ENCODE results near the gene CAVIN1. TPM values are rescaled to one million over a fixed set of nuclear protein-coding genes. Genes with fewer than 3 reads are reported as not detected.

The CAVIN1 gene
- polyA plus RNA-seq, 2 donors: 40.0 to 60.4 TPM

DNA sequence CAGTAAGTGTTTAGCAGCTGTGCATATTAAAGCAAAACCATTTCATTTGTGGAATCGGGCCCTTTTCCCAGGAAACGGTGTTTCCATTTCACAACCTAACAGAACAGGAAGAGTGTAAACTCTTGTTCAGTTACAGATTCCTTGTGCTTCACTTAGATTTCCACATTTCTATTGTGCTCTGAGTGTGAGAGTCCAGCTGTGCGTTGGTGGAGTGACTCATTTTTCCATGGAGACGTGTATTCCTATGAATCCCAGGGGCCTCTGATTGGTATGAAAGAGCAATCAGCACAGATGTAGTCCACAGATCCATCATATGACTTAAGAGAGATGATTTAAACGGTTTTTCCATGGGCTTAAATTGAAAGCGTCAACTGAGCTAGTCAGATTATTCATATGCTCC, 13.3 kb upstream of the CAVIN1 start:
- Histone ChIP-seq H3K9me3 (ENCODE audit: control insufficient read depth in 2 of 2, insufficient read depth in 1 of 2, low read depth in 1 of 2, low read length in 1 of 2) (no peaks in the 10 kb centered on the region), H3K4me1 (ENCODE audit: control insufficient read depth in 2 of 2, insufficient read depth in 2 of 2, low read length in 1 of 2) (no peaks in the 10 kb centered on the region), H3K27ac (ENCODE audit: low read depth in 2 of 2, low read length in 1 of 2) (peak overlapping the region in 1 of 2 donors; percentile 49), H3K4me3 (ENCODE audit: low read depth in 1 of 2, low read length in 2 of 2) (no peak overlapping the region), H3K27me3 (ENCODE audit: control insufficient read depth in 1 of 2, insufficient read depth in 2 of 2, low read length in 2 of 2) (no peaks in the 10 kb centered on the region), H3K36me3 (ENCODE audit: control insufficient read depth in 2 of 2, insufficient read depth in 2 of 2, low read length in 1 of 2) (no peaks in the 10 kb centered on the region)
- WGBS, 2 donors: 43 to 63% methylated on average over 6 of the region's 6 CpGs

DNA sequence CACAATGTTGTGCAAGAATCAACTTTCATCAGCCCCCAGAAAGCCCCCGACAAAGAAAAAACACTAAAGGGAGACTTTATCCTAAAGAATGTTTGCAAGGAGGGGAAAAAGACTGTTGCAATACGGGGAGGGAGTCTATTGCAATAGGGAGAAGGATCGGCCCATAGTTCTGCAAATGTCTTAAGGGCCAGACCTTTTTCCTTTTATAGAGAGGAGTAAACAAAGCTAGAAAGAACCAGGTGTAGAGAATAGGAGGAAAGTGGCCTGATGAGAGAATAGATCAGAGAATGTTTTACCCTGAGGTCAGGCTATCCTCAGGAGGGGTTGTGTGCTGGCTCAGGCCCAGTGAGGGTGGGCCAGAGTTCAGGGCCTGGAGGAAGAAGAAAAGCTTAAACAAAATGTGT, 8.7 kb upstream of the CAVIN1 start:
- Histone ChIP-seq H3K9me3 (ENCODE audit: control insufficient read depth in 2 of 2, insufficient read depth in 1 of 2, low read depth in 1 of 2, low read length in 1 of 2) (no peaks in the 10 kb centered on the region), H3K4me3 (ENCODE audit: low read depth in 1 of 2, low read length in 2 of 2) (no peak overlapping the region), H3K27me3 (ENCODE audit: control insufficient read depth in 1 of 2, insufficient read depth in 2 of 2, low read length in 2 of 2) (no peaks in the 10 kb centered on the region), H3K4me1 (ENCODE audit: control insufficient read depth in 2 of 2, insufficient read depth in 2 of 2, low read length in 1 of 2) (peaks cover 0 to 5% of the 10 kb centered on the region in 2 donors), H3K36me3 (ENCODE audit: control insufficient read depth in 2 of 2, insufficient read depth in 2 of 2, low read length in 1 of 2) (no peaks in the 10 kb centered on the region), H3K27ac (ENCODE audit: low read depth in 2 of 2, low read length in 1 of 2) (no peak overlapping the region)
- WGBS, 2 donors: 41 to 44% methylated on average over 3 of the region's 3 CpGs

DNA sequence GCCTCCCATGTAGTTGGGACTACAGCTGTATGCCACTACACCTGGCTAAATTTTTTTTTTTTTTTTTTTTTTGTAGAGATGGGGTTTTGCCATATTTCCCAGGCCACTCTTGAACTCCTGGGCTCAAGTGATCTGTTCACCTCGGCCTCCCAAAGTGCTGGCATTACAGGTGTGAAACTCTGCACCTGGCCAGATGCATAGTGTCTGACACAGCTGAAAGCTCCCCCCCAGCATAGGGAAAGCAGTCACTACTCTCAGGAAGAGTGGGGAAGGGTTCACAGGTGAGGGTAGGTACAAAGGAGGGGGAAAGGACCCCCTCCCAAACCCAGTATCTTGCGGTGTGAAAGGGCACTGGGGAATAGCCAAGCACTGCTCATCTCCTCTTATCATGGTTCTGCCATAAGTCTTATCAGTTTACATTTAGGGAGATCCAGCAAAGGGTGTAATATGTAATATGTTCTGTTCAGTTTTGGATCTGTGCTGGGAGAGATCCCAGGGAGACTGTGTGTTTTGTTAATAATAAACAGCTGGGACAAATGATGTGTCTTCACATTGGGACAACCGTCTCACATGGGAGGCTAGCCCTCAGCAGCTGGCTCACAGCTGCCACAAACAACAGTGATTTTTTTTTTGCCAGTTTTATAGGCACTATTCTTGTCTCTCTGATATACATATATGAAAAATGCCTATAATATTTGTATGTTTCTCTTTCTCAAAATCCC, 6.8 kb upstream of the CAVIN1 start:
- peaks cover 1 to 5% of the 10 kb centered on the region in 2 donors for H3K4me1 ChIP-seq (ENCODE audit: control insufficient read depth in 2 of 2, insufficient read depth in 2 of 2, low read length in 1 of 2)
- H3K36me3 ChIP-seq (ENCODE audit: control insufficient read depth in 2 of 2, insufficient read depth in 2 of 2, low read length in 1 of 2): no peaks in the 10 kb centered on the region
- no peaks in the 10 kb centered on the region for H3K27me3 ChIP-seq (ENCODE audit: control insufficient read depth in 1 of 2, insufficient read depth in 2 of 2, low read length in 2 of 2)
- no peak overlapping the region for H3K4me3 ChIP-seq (ENCODE audit: low read depth in 1 of 2, low read length in 2 of 2)
- peak overlapping the region in 1 of 2 donors; percentile 49 for H3K27ac ChIP-seq (ENCODE audit: low read depth in 2 of 2, low read length in 1 of 2)
- 57 to 73% methylated on average over 3 of the region's 3 CpGs for WGBS, 2 donors
- no peaks in the 10 kb centered on the region for H3K9me3 ChIP-seq (ENCODE audit: control insufficient read depth in 2 of 2, insufficient read depth in 1 of 2, low read depth in 1 of 2, low read length in 1 of 2)

DNA sequence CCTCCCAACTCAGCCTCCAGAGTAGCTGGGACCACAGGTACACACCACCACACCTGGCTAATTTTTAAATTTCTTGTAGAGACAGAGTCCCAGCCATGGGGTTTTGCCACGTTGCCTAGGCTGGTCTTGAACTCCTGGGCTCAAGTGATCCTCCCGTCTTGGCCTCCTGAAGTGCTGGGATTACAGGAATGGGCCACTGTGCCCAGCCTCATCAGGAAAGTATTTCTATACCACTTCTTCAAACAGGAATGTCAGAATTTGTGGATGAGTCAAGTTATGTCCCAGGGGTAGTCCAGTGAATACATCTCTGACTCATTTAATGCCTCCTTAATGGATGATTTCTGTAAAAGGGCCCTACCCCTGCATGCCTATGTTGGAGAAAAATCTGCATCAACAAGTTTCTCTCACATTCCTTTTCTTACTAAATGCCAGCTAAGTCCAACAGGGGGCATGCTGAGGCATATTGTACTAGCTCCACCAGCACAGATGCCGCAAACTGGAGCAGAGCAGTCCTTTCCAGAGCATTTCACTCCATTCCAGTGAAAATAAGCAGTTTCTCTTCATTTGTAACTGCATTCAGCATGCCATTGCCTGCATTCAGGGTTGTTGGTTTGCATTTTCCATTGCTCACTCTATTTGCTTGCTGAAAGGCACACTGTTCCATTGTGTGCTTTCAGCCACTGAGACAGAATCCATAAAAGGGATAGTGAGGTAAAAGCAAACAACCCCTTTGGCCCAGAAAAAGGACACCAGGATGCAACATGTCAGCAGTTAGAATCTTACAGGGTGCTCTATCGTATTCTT, 5.3 kb upstream of the CAVIN1 start:
- peak overlapping the region; percentile 75 to 89 for H3K27ac ChIP-seq (ENCODE audit: low read depth in 2 of 2, low read length in 1 of 2)

DNA sequence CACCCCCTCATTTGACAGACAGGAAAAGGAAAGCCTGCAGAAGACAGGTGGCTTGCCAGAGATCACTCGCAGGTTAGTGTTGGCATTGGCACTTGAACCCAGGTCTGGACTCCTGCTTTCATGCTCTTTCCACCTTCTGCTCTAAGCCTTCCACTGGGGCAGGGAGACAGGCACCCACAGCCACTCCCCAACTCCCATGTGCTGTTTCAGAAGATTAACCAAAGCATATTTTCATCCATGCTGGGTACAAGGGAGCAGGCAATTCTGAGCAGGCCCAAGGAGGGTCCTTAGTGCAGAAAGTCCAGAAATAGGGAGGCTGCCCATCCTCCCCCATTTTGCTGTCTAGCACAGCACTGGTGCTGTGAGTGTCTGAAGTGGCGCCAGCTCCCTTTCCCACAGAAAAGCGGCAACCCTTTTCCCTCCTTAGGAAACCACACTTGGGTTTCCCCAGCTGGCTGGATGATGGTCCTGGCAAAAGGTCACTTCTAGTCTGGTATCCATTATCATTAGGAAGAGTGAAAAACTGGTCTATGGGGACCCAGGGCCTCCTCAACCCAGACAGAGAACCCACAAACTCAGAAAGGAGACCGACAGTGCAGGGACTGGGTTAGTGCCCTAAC, 2.0 kb upstream of the CAVIN1 start:
- H3K36me3 ChIP-seq (ENCODE audit: control insufficient read depth in 2 of 2, insufficient read depth in 2 of 2, low read length in 1 of 2): no peaks in the 10 kb centered on the region
- no peaks in the 10 kb centered on the region for H3K27me3 ChIP-seq (ENCODE audit: control insufficient read depth in 1 of 2, insufficient read depth in 2 of 2, low read length in 2 of 2)
- H3K4me1 ChIP-seq (ENCODE audit: control insufficient read depth in 2 of 2, insufficient read depth in 2 of 2, low read length in 1 of 2): peaks cover 5 to 6% of the 10 kb centered on the region in 2 donors
- WGBS, 2 donors: 59 to 73% methylated on average over 4 of the region's 4 CpGs
- no peaks in the 10 kb centered on the region for H3K9me3 ChIP-seq (ENCODE audit: control insufficient read depth in 2 of 2, insufficient read depth in 1 of 2, low read depth in 1 of 2, low read length in 1 of 2)
- no peak overlapping the region for H3K4me3 ChIP-seq (ENCODE audit: low read depth in 1 of 2, low read length in 2 of 2)
- peak overlapping the region in 1 of 2 donors; percentile 40 for H3K27ac ChIP-seq (ENCODE audit: low read depth in 2 of 2, low read length in 1 of 2)

More for the DNA sequence above, 5.3 kb upstream of the CAVIN1 start:
- peaks cover 2 to 5% of the 10 kb centered on the region in 2 donors for H3K4me1 ChIP-seq (ENCODE audit: control insufficient read depth in 2 of 2, insufficient read depth in 2 of 2, low read length in 1 of 2)
- H3K4me3 ChIP-seq (ENCODE audit: low read depth in 1 of 2, low read length in 2 of 2): peak overlapping the region in 1 of 2 donors; percentile 10
- H3K9me3 ChIP-seq (ENCODE audit: control insufficient read depth in 2 of 2, insufficient read depth in 1 of 2, low read depth in 1 of 2, low read length in 1 of 2): no peaks in the 10 kb centered on the region
- WGBS, 2 donors: 18 to 33% methylated on average over 4 of the region's 4 CpGs
- no peaks in the 10 kb centered on the region for H3K27me3 ChIP-seq (ENCODE audit: control insufficient read depth in 1 of 2, insufficient read depth in 2 of 2, low read length in 2 of 2)
- H3K36me3 ChIP-seq (ENCODE audit: control insufficient read depth in 2 of 2, insufficient read depth in 2 of 2, low read length in 1 of 2): no peaks in the 10 kb centered on the region

DNA sequence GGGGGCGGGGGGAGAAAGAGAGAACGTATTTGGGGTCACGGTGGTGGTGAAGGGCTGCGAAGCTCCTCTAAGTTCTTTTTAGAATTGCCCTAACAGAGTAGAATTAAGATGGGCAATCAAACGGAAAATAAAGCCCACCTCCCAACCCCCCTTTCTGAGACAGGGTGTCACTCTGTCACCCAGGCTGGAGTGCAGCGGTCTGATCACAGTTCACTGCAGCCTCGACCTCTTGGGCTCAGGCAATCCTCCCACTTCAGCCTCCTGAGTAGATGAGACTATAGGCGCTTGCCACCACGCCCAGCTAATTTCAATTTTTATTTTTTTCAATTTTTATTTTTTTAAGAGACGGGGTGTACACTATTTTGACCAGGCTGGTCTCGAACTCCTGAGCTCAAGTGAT, 710 bp upstream of the CAVIN1 start:
- Histone ChIP-seq H3K4me3 (ENCODE audit: low read depth in 1 of 2, low read length in 2 of 2) (peak overlapping the region in 1 of 2 donors; percentile 75), H3K9me3 (ENCODE audit: control insufficient read depth in 2 of 2, insufficient read depth in 1 of 2, low read depth in 1 of 2, low read length in 1 of 2) (no peaks in the 10 kb centered on the region), H3K27ac (ENCODE audit: low read depth in 2 of 2, low read length in 1 of 2) (peak overlapping the region; percentile 52 to 95), H3K27me3 (ENCODE audit: control insufficient read depth in 1 of 2, insufficient read depth in 2 of 2, low read length in 2 of 2) (no peaks in the 10 kb centered on the region), H3K4me1 (ENCODE audit: control insufficient read depth in 2 of 2, insufficient read depth in 2 of 2, low read length in 1 of 2) (peaks cover 5 to 6% of the 10 kb centered on the region in 2 donors), H3K36me3 (ENCODE audit: control insufficient read depth in 2 of 2, insufficient read depth in 2 of 2, low read length in 1 of 2) (no peaks in the 10 kb centered on the region)
- 58 to 62% methylated on average over 11 of the region's 11 CpGs for WGBS, 2 donors

DNA sequence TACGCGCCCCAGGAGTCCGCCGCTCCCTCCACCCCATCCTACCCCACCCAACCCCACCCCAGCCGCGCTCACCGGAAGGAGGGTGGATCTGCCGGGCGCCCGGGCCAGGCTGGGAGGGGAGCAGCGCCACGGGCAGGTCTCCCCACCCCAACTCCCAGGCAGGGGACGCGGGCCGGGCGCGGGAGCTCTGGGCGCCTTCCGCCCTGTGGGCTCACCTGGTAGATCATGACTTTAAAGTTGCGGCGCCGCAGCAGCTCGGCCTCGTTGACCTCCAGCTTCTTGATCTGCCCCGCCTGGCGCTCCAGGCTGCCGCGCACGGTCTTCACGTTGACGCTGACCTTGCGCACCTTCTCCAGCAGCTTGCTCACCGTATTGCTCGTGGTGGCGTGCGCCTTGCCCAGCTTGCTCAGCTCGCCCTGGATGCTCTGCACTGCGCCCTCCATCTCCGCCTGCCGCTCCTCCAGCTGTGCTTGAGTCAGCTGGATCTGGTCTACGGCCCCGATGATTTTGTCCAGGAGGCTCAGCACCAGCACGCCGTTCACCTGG, 571 bp downstream of the CAVIN1 start:
- WGBS, 2 donors: 0% methylated on average over 35 to 44 of the region's 44 CpGs
- no peaks in the 10 kb centered on the region for H3K36me3 ChIP-seq (ENCODE audit: control insufficient read depth in 2 of 2, insufficient read depth in 2 of 2, low read length in 1 of 2)
- no peaks in the 10 kb centered on the region for H3K27me3 ChIP-seq (ENCODE audit: control insufficient read depth in 1 of 2, insufficient read depth in 2 of 2, low read length in 2 of 2)
- H3K27ac ChIP-seq (ENCODE audit: low read depth in 2 of 2, low read length in 1 of 2): peak overlapping the region; percentile 95 to 96
- H3K9me3 ChIP-seq (ENCODE audit: control insufficient read depth in 2 of 2, insufficient read depth in 1 of 2, low read depth in 1 of 2, low read length in 1 of 2): no peaks in the 10 kb centered on the region
- peak overlapping the region; percentile 68 to 75 for H3K4me3 ChIP-seq (ENCODE audit: low read depth in 1 of 2, low read length in 2 of 2)
- peaks cover 0 to 6% of the 10 kb centered on the region in 2 donors for H3K4me1 ChIP-seq (ENCODE audit: control insufficient read depth in 2 of 2, insufficient read depth in 2 of 2, low read length in 1 of 2)

DNA sequence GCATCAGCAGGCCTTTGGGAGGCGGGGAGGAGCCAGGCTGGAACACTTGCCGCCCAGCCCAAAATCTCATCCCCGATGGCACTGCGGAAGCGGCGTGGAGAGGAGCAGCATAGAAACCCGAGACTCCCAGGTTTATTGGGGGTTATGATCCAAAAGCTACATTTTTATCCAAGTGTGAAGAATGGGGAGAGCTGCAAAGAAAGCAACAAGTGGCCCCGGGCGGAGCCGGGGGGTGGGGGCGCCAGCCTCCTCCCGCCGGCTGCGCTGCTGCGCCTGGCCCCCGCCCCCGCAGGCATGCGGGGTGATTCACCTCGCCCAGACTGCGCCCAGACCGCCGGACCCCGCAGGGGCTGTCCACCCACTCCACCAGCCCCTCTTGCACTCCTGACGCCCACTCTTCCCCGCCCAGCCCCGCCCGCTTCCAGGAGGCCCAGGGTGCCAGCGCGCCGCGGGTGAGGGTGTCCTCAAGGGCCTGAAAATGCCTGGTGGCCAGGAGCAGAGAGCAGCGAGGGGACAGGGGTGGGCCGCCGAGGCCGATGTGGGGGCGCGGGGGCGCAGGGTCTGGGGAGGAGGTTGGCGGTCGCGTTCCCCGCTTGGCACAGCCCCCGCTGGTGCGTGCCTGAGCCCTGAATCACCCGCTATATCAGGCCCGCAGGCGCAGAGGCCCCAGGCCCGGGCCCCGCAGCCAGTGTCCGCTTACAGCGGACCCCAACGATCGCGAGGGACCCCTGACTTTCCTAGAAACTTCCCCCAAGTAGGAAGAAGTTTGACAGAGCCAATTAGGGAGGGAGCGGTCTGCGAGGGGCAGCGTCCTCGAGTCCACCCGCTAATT, 1.3 kb downstream of the CAVIN1 start:
- 2 to 9% methylated on average over 59 of the region's 59 CpGs for WGBS, 2 donors

DNA sequence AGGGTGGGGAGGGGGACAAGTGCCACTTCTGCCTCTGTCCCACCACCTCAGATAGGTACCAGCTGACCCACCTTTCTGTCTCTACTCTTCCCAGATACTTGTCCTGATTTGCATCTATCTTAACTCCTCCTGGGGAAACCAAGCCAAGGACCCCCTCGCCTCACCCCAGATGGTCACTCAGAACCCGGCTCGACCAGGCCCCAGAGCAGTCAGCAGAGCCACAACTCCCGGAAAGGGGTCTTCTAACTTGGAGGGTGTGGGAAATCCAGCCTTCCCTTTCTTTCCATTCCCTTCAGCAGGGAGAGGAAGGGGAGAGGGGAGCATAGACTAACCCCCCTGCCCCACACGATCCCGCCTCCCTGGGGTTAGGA, 1.9 kb downstream of the CAVIN1 start:
- peak overlapping the region; percentile 68 to 75 for H3K4me3 ChIP-seq (ENCODE audit: low read depth in 1 of 2, low read length in 2 of 2)
- no peaks in the 10 kb centered on the region for H3K27me3 ChIP-seq (ENCODE audit: control insufficient read depth in 1 of 2, insufficient read depth in 2 of 2, low read length in 2 of 2)
- peaks cover 6 to 7% of the 10 kb centered on the region in 2 donors for H3K4me1 ChIP-seq (ENCODE audit: control insufficient read depth in 2 of 2, insufficient read depth in 2 of 2, low read length in 1 of 2)
- H3K9me3 ChIP-seq (ENCODE audit: control insufficient read depth in 2 of 2, insufficient read depth in 1 of 2, low read depth in 1 of 2, low read length in 1 of 2): no peaks in the 10 kb centered on the region
- H3K27ac ChIP-seq (ENCODE audit: low read depth in 2 of 2, low read length in 1 of 2): peak overlapping the region; percentile 95 to 96
- WGBS, 2 donors: 12 to 37% methylated on average over 6 of the region's 6 CpGs
- no peaks in the 10 kb centered on the region for H3K36me3 ChIP-seq (ENCODE audit: control insufficient read depth in 2 of 2, insufficient read depth in 2 of 2, low read length in 1 of 2)

More for the DNA sequence above, 1.3 kb downstream of the CAVIN1 start:
- peak overlapping the region; percentile 95 to 96 for H3K27ac ChIP-seq (ENCODE audit: low read depth in 2 of 2, low read length in 1 of 2)
- H3K4me3 ChIP-seq (ENCODE audit: low read depth in 1 of 2, low read length in 2 of 2): peak overlapping the region; percentile 68 to 75
- no peaks in the 10 kb centered on the region for H3K36me3 ChIP-seq (ENCODE audit: control insufficient read depth in 2 of 2, insufficient read depth in 2 of 2, low read length in 1 of 2)
- no peaks in the 10 kb centered on the region for H3K9me3 ChIP-seq (ENCODE audit: control insufficient read depth in 2 of 2, insufficient read depth in 1 of 2, low read depth in 1 of 2, low read length in 1 of 2)
- H3K4me1 ChIP-seq (ENCODE audit: control insufficient read depth in 2 of 2, insufficient read depth in 2 of 2, low read length in 1 of 2): peaks cover 3 to 6% of the 10 kb centered on the region in 2 donors
- no peaks in the 10 kb centered on the region for H3K27me3 ChIP-seq (ENCODE audit: control insufficient read depth in 1 of 2, insufficient read depth in 2 of 2, low read length in 2 of 2)
